ENCODE measurements around the gene RAB3IL1.

RAB3IL1 gene

GRCh38 chr11:61848631-61849030 lies 68.7 kb downstream of the RAB3IL1 start:
- Mint-ChIP-seq H3K27me3 (no peaks in the 10 kb centered on the region), H3K27ac (no peak overlapping the region), H3K4me1 (ENCODE audit: low read depth in 2 of 2) (peaks cover 0 to 3% of the 10 kb centered on the region in 2 donors), H3K36me3 (ENCODE audit: insufficient read depth) (peaks cover 43% of the 10 kb centered on the region), H3K9me3 (no peaks in the 10 kb centered on the region), H3K4me3 (no peak overlapping the region)
- DNase-seq (no peak), ATAC-seq (replicated peaks) (no peak)

GRCh38 chr11:61847914-61848581 lies 69.3 kb downstream of the RAB3IL1 start:
- H3K36me3 Mint-ChIP-seq (ENCODE audit: insufficient read depth), result peaks cover 42% of the 10 kb centered on the region
- H3K27ac Mint-ChIP-seq, result no peak overlapping the region
- peaks cover 0 to 3% of the 10 kb centered on the region in 2 donors for H3K4me1 Mint-ChIP-seq (ENCODE audit: low read depth in 2 of 2)

More at GRCh38 chr11:61847914-61848581, 69.3 kb downstream of the RAB3IL1 start:
- ATAC-seq (replicated peaks) (no peak), DNase-seq (no peak)
- no peaks in the 10 kb centered on the region for H3K27me3 Mint-ChIP-seq
- H3K4me3 Mint-ChIP-seq, result no peak overlapping the region
- no peaks in the 10 kb centered on the region for H3K9me3 Mint-ChIP-seq

Data from effector memory CD8-positive, alpha-beta T cell (primary cell).